Measurements from ENCODE around the gene MAP3K8. TPM values are rescaled to one million over a fixed set of nuclear protein-coding genes. Genes with fewer than 3 reads are reported as not detected.

MAP3K8 gene
- total and polyA plus RNA-seq, 9 of the 15 experiments (the other 6 are each of a cell fraction or from before 2014, with no cell fraction given): 6.9 to 23.6 (median 13.6) TPM

GRCh38 chr10:30413996-30414576 is 19.9 kb upstream of the MAP3K8 start (continued):
- no peak for TF ChIP-seq TRIM25 (IDR thresholded peaks at IDR 0.05; ENCODE audit: borderline replicate concordance)
- TF ChIP-seq MTA3 (IDR thresholded peaks at IDR 0.05; ENCODE audit: borderline replicate concordance): no peak
- TF ChIP-seq EP400 (IDR thresholded peaks at IDR 0.05): peak; percentile 34; the same call in 1 of the 2 replicates
- TF ChIP-seq CSDE1 (IDR thresholded peaks at IDR 0.05): no peak
- peak; percentile 93 for TF ChIP-seq MYC (IDR thresholded peaks at IDR 0.05; ENCODE audit: low read depth, low read length)
- TF ChIP-seq MYC (CRISPR knock-in tag; IDR thresholded peaks at IDR 0.05; ENCODE audit: borderline replicate concordance, low read depth): no peak
- TF ChIP-seq ZC3H4 (CRISPR knock-in tag; IDR thresholded peaks at IDR 0.05; ENCODE audit: borderline replicate concordance): no peak
- no peak for TF ChIP-seq DMBX1 (CRISPR knock-in tag; IDR thresholded peaks at IDR 0.05; ENCODE audit: borderline replicate concordance)
- TF ChIP-seq FUS (optimal IDR thresholded peaks at IDR 0.05; ENCODE audit: low read depth, low read length): no peak

GRCh38 chr10:30415593-30415992 is 18.4 kb upstream of the MAP3K8 start:
- FAIRE-seq (no peak), ATAC-seq (no peak), DNase-seq (ENCODE audit: extremely low read depth in 1 of 4, low spot score in 3 of 4) (no peak)
- Histone ChIP-seq H3K27ac (ENCODE audit: extremely low read depth, low read depth, low read length) (no peak overlapping the region), H3K4me3 (no peak overlapping the region), H3K36me3 (ENCODE audit: control insufficient read depth, insufficient read depth, low read length) (no peaks in the 10 kb centered on the region), H3K27me3 (ENCODE audit: control insufficient read depth in 2 of 2, insufficient read depth in 2 of 2, low read length in 2 of 2) (no peaks in the 10 kb centered on the region), H3K4me1 (replicated peaks in 1 of 2; ENCODE audit: control insufficient read depth in 2 of 2, insufficient read depth in 2 of 2, low read length in 2 of 2) (peaks cover 5 to 21% of the 10 kb centered on the region in 2 experiments; a peak in 4 of 5 replicates), H3K79me2 (ENCODE audit: control insufficient read depth, insufficient read depth, low read length) (no peaks in the 10 kb centered on the region), H4K20me1 (replicated peaks; ENCODE audit: control insufficient read depth, insufficient read depth, low read length) (no peaks in the 10 kb centered on the region), H3K4me2 (ENCODE audit: insufficient read depth, low read length) (no peak overlapping the region), H3K9me3 (replicated peaks; ENCODE audit: control insufficient read depth, insufficient read depth, low read depth, low read length) (no peaks in the 10 kb centered on the region), H3K9me1 (ENCODE audit: control insufficient read depth, insufficient read depth, low read length) (no peaks in the 10 kb centered on the region), H3K9ac (ENCODE audit: insufficient read depth in 1 of 2, low read depth in 2 of 2, low read length in 2 of 2) (no peak overlapping the region), H2AFZ (ENCODE audit: low read depth, low read length) (no peak overlapping the region)
- TF ChIP-seq ZKSCAN8 (CRISPR knock-in tag; IDR thresholded peaks at IDR 0.05) (no peak), RFX1 (IDR thresholded peaks at IDR 0.05) (peak; percentile 72), CBX5 (IDR thresholded peaks at IDR 0.05; ENCODE audit: borderline replicate concordance, low read depth) (no peak)
- intact Hi-C loops (cut with micrococcal nuclease): no loop called here
- CTCF ChIA-PET (ENCODE audit: low intra/inter-chr PET ratio): interaction anchor here (0.7 to 2.4 kb wide), 2 partner anchors 23 to 119 kb away, joined by 3 to 17 read pairs; no protein-coding TSS in a partner anchor
- no TSS peak for BruUV-seq (replicated peaks)
- POLR2A ChIA-PET: interaction anchor here (0.6 to 1.4 kb wide), 3 partner anchors 12 to 21 kb away, joined by 3 to 5 read pairs (median 4); no protein-coding TSS in a partner anchor
- WGBS (ENCODE audit: insufficient coverage, low coverage, missing lambda C conversion rate): 86% methylated on average over 7 of the region's 7 CpGs
- in situ Hi-C loops (cut with MboI): no loop called here
